Caki2 (cell line): ENCODE results near the gene LRRC1. TPM values are rescaled to one million over a fixed set of nuclear protein-coding genes. Genes with fewer than 3 reads are reported as not detected.
A peak's percentile ranks its signal among the peaks of the same experiment; 100 is the strongest.

Experiments used
- DNase-seq: peaks from one replicate; pipeline ENCODE4 v3.0.0-alpha.2; 2015; ENCODE audit warnings: low read depth
- in situ Hi-C: cut with HindIII; loops from 2 replicates; pipeline ENCODE4 v1.10.0; 2016; ENCODE audit warnings: low sequenced_read_pairs, low pct_unique_long_range_greater_than_20kb, mixed read lengths
- total RNA-seq: library from RNA; depleted of rRNA; stranded (reverse); fragments of >200 nt; shearing (Covaris generic); gene quantifications from 2 replicates; pipeline ENCODE4 v1.2.3, GENCODE V29; 2014; ENCODE audit warnings: low replicate concordance

LRRC1 gene
- total RNA-seq, 1 experiment from 2014 or later = 10.3 TPM

GRCh38 chr6:53831081-53831869 lies 36.5 kb downstream of the LRRC1 start:
- no peak for DNase-seq

GRCh38 chr6:53831936-53832660 lies 37.3 kb downstream of the LRRC1 start:
- in situ Hi-C loops = no loop called here
- no peak for DNase-seq

More at GRCh38 chr6:53831081-53831869, 36.5 kb downstream of the LRRC1 start:
- in situ Hi-C loops = no loop called here

DNA sequence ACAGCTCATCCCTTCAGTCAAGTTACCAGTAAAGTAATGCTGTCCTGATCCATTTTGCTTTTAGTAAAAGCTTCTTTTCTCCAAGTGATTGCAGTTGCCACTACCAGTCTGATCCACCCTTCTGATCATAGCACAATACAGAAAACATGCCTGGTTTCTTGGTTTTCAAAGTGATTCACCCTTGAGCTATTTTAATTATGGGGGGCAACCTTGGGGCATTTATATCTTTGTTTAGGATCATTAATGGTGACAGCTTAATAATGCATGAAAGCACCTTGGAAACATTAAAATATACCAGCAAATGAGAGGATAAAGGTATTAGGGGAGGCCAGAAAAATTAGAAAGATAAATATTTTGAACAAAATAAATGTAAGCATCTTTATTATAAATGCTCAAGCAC lies 38.4 kb downstream of the LRRC1 start:
- DNase-seq = peak; percentile 2

GRCh38 chr6:53834132-53834531 lies 39.3 kb downstream of the LRRC1 start:
- DNase-seq = no peak
- in situ Hi-C loops = no loop called here

More for the DNA sequence above, 38.4 kb downstream of the LRRC1 start:
- in situ Hi-C loops = no loop called here

DNA sequence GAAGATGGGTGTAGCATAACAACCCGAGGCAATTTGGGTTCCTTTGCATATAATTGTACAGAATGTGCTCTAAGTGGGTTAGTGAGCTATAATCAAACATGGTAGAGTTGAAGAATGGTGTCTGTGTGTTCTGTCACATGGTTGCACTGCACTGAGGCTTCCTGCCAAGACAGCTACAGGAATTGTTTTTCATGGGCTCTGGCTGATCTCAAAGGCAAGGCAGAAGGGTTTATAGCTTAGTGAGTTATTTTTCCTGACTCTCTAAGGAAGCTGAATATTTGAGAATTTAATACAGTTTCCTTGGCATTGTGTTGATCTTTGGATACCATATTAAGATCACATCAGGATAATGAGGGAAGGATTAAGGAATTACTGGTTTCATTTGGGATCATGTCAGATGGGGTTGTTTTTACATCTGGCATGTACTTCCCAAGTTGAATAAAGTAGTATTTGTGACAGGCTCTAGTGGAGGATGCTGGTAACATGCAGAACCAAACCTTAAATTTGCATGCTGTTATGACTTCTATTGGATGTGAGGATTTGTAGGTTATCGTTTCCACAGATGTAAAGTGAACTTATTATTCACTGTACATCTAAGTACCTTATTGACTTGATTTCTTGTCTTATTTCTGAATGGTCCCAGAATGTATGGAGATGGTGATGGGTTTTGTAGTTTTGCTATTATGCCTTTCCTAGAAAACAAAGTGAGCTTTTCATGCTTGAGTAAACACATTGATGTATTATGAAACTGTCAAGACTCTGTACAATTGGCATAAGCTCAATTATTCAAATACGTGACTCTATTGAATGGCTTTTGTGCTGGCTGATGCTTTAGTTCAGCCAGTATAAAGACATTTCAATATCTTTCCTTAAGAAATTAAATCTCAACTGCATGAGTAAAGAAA lies 43.3 kb downstream of the LRRC1 start:
- in situ Hi-C loops = no loop called here
- no peak for DNase-seq

- DNase-seq = no peak
- in situ Hi-C loops = no loop called here
Measured at GRCh38 chr6:53840027-53840426, 45.2 kb downstream of the LRRC1 start.

GRCh38 chr6:53845280-53846195 lies 50.7 kb downstream of the LRRC1 start:
- in situ Hi-C loops = no loop called here
- DNase-seq = no peak

DNA sequence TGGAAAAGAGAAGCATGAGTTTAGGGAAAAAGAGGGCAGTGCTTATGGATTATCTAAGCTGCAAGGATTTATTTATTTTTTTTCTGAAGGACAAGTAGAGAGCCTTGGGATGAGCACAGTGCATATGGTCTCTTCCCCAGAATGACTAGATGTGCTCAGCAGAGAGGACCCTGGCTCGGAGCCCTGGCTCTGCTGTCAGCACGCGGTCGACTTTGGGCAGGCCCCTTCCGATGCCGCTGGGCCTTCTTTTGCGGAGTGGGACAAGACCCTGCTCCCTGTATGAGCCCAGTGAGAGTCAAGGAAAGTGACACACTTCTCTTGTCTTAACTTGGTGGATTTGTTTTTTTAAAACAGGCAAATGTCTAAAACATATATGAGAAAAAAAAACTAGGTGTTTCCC lies 51.4 kb downstream of the LRRC1 start:
- in situ Hi-C loops = no loop called here
- DNase-seq = no peak

GRCh38 chr6:53847796-53848314 lies 53.0 kb downstream of the LRRC1 start:
- in situ Hi-C loops = no loop called here
- DNase-seq = no peak

DNA sequence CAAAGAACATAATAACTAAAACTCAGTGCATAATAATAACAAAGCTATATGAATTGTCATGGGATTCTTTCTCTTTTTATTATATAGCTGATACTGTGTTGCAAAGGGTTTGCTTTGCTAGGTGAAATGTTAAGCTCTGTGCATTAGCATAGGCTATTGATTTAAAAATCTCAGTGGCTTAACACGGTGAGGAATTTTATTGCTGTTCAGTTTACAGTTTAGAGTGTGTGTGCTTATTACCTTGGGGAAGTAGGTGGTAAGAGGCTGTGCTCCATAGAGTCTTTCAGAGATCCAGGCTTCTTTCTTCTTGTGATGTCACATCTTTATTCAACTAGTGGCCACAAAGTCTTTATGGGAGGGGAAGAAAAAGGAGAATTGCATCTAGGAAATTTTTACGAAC lies 55.7 kb downstream of the LRRC1 start:
- in situ Hi-C loops = no loop called here
- no peak for DNase-seq

DNA sequence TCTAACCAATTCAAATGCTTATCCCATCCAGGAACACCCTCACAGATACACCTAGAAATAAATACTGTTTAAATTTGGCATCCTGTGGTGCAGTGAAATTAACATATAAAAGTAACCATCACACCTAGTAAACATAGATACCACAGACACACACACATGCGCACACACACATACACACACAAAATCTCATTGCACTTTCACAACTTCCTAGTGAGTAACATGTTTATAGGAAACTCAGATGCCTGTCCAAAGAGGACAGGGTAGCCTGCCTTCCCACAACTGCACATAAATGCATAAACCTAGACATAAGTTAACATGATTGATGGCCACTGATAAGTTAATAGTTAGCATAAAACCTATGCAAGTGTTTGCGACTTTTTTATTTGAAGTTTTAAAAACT lies 56.8 kb downstream of the LRRC1 start:
- in situ Hi-C loops = no loop called here
- no peak for DNase-seq

DNA sequence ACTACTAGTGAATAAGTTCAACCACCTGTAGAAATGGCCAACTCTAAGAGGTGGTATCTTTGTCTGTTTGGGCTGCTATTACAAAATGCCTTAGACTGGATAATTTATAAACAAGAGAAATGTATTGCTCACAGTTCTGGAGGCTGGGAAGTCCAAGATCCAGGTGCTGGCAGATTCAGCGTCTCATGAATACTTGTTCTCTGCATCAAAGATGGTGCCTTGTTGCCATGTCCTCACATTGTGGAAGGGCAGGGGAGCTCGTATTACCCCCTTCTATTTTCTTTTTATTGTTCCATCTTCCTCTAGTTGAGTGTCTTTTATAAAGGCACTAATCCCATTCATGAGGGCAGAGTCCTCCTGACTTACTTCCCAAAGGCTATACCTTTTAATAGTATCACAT lies 58.0 kb downstream of the LRRC1 start:
- in situ Hi-C loops = no loop called here
- DNase-seq = no peak

DNA sequence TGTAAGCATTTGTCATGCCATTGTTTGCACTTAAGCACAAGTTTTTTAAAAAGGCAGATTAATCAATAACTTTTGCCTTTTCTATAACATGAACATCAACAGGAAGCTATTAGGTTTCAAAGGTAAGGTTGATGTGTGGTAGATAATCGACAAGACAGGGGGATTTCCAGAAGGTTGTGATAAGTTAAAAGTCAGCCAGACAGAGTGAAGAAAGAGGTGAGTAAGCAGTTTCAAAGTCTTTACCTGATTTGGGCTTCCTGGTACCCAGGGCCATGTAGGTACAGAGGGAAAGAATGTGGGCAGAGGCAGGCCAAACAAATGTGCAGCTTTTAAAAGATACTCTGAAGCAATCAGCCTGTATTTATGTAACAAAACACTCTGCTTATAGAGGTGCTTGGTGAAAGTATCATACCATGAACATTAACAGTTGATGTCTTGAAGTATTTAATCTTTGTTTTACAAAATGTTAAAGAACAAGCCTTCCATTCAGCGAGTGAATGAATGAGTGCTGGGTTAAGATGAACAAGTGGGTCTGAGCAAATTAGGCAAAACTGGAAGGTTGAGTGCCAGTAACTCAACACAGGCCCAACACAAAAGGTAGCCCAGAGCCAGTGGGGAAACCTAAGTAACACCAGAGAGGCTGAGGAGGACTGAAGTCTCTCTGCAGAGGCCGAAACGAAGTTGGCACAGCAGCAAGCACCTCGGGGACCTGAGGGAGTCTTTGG lies 60.2 kb downstream of the LRRC1 start:
- DNase-seq = peak; percentile 32
- in situ Hi-C loops = no loop called here

DNA sequence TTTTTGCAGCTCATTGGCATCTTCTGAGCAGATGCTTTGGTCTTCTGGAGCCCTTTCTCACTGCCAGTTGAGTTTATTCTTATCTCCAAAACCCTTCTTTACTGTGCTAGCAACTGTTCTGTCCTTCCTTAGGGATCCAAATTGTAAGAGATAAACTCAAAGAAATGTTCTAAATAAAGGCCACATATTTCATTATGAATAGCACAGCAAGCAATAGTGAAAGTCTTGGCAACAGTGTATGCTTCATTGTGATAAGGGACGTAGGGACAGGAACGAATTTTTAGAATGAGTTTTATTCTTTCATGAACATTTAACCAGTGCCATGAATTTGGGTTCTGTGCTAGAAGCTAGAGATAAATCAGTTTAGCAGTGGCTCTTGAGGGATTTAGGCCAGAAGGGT lies 61.1 kb downstream of the LRRC1 start:
- DNase-seq = no peak
- in situ Hi-C loops = no loop called here

DNA sequence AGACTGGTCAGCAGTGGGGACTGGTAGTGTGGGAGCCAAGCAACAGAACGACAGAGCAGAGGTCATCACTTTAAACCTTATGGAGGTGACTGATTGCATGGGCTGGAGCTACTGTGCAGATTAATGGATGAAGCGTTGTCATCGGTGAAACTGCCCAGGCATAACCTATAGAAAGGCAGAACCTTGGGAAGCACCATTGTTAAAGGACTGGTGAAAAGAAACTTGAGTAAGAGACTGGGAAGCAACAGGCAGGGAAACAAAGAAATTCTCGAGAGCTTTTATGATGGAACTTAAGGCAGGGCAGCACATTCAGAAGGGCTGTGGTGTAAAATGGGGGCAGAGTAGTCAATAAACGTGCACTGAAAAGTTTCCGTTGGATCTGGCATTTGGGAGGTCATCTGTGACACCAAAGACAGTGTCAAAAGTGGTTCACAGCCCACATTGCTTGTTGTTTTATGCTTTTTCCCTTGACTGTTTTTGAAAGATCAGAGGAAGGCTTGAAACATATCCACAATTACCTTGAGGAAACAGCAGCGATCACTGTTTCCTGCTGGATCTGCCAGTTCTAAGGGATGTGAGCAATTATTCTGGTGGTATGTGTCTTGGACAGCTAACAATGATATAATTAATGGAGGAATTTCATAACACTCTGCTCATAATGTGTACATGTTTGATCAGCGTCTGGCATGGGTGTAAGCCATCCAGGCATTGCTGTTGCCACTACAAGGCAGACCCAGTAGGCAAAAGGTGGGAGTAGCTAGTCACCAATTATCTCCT lies 62.7 kb downstream of the LRRC1 start:
- in situ Hi-C loops = no loop called here

GRCh38 chr6:53858196-53858595 lies 63.4 kb downstream of the LRRC1 start:
- in situ Hi-C loops = no loop called here
- DNase-seq = no peak

More for the DNA sequence above, 62.7 kb downstream of the LRRC1 start:
- no peak for DNase-seq
